GM04503 (cell line): ENCODE data around the gene TLE6.
"Not testable (repeated sequence)": the region's sequence is repeated elsewhere in the genome, so short reads cannot be mapped to it uniquely, and the experiment has no call there.

Source experiments
- DNase-seq: peaks from one replicate; pipeline ENCODE4 v3.0.0-alpha.2; 2012; ENCODE audit warnings: low read depth

TLE6 gene

GRCh38 chr19:3004522-3004921, 27.2 kb downstream of the TLE6 start:
- DNase-seq, result no peak

GRCh38 chr19:3005345-3005744, 28.0 kb downstream of the TLE6 start:
- DNase-seq, result no peak

- DNase-seq, result no peak
Observed at GRCh38 chr19:3006075-3006767, 28.9 kb downstream of the TLE6 start.

GRCh38 chr19:3007975-3008374, 30.6 kb downstream of the TLE6 start:
- DNase-seq, result no peak

- DNase-seq, result no peak
Observed at GRCh38 chr19:3008994-3009393, 31.6 kb downstream of the TLE6 start.

- DNase-seq, result no peak
Observed at GRCh38 chr19:3010871-3011270, 33.5 kb downstream of the TLE6 start.

- not testable (repeated sequence) for DNase-seq
Observed at GRCh38 chr19:3012059-3012458, 34.7 kb downstream of the TLE6 start.

GRCh38 chr19:3012621-3013262, 35.4 kb downstream of the TLE6 start:
- no peak for DNase-seq

GRCh38 chr19:3013263-3013725, 35.9 kb downstream of the TLE6 start:
- no peak for DNase-seq

GRCh38 chr19:3014135-3014534, 36.8 kb downstream of the TLE6 start:
- DNase-seq, result no peak

- no peak for DNase-seq
Observed at GRCh38 chr19:3015126-3016057, 38.0 kb downstream of the TLE6 start.

- no peak for DNase-seq
Observed at GRCh38 chr19:3017923-3018322, 40.6 kb downstream of the TLE6 start.

- DNase-seq, result no peak
Observed at GRCh38 chr19:3019211-3019854, 42.0 kb downstream of the TLE6 start.

GRCh38 chr19:3020321-3020960, 43.1 kb downstream of the TLE6 start:
- DNase-seq, result no peak

GRCh38 chr19:3024509-3024869, 47.1 kb downstream of the TLE6 start:
- DNase-seq, result no peak

GRCh38 chr19:3024870-3025548, 47.6 kb downstream of the TLE6 start:
- no peak for DNase-seq

GRCh38 chr19:3025549-3025886, 48.2 kb downstream of the TLE6 start:
- no peak for DNase-seq

GRCh38 chr19:3026768-3027167, 49.4 kb downstream of the TLE6 start:
- no peak for DNase-seq

- DNase-seq, result no peak
Observed at GRCh38 chr19:3027292-3027691, 49.9 kb downstream of the TLE6 start.

- DNase-seq, result no peak
Observed at GRCh38 chr19:3027981-3028304, 50.6 kb downstream of the TLE6 start.

- DNase-seq, result no peak
Observed at GRCh38 chr19:3028305-3029064, 51.1 kb downstream of the TLE6 start.
